Stimulated activated CD4-positive, alpha-beta T cell treated with anti-CD3 and anti-CD28 coated beads, Interleukin-4, amount 100 ng/mL, for 4 hours (primary cell): ENCODE results near the gene MYDGF.
"Not testable (repeated sequence)": the region's sequence is repeated elsewhere in the genome, so short reads cannot be mapped to it uniquely, and the experiment has no call there.

Experiments used
- DNase-seq, 2 experiments: peaks; one replicate each; pipeline ENCODE4 v3.0.0-alpha.2; 2020

Gene MYDGF

DNA sequence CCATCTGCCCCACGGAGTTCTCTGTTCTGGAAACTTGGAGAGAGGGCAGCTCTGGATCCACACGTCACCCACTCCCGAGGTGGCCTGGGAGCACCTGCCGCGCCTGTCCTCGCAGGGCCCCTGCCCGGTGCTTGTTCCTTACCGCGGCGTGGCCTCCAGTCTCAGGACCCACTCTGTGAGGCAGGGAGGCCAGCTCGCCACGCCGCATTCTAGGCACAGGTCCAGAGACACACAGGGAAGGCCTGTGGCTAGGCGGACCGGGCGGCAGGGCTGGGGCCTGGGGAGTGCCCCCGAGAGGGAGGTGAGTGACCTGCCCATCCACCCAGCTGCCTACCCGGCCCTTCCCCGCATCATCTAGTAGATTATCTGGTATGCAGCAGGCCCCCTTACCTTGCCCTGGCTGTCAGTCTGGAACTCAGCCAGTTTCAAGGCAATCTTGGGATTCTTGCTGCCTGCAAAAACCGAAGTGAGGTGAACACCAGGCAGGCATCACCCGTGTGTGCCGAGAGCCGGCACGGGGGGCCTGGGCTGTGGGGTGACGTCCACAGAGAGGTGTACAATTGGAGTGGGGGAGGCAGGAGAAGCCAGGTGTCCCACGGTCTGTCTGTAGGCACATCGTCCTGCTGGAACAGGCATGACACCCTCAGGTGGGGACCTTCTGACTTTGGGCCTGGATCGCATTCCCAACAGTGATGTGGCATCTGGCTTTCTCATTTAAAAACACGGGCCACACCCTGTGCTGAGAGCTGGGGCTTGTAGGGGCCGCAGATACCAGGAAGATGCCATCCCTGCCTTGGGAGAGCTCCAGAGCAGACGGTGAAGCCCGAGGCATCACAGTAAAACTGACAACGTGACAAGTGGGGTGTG lies 29.9 kb upstream of the MYDGF start:
- no peak for DNase-seq

DNA sequence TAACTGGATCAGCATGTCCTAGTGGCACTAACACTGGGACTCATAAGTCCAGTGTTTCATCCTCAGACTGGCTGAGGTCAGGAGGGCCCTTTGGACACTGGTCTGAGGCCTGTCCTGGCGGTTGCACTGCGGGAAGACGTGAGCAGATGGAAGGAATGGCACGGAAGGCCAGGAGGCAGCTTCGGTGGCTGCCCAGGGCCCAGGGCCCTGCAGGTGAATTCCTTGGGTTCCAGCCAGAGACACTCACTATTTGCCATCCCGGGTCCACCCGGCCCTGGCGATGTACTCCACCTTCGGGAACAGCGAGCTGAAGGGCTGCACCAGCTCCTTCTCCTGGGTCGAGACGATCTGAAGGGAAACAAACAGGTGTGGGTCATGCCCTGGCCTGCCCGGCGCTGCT lies 27.2 kb upstream of the MYDGF start:
- DNase-seq: no peak

DNA sequence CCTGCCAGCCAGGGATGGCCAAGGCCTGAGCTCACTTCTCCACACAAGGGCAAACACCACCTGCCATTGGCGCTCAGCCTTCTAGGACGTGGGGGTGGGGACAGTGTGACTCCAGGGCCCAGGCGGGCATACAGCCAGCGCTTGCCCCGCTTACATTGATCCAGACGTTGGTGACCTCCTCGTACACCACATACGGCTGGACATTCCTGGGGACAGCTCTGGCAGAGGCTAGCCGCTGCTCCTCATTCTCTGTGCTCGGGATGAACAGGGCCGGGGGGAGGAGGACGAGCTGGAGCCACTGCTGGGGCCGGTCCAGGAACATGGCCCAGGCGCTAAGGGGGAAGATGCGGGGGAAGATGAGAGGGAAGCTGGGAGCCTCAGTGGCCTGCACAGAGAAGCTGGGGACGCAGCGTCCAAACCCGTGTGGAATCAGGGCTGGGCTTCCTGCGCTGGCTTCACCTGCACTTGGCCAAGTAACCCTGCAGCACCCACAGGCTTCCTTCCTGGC lies 25.1 kb upstream of the MYDGF start:
- no peak for DNase-seq

DNA sequence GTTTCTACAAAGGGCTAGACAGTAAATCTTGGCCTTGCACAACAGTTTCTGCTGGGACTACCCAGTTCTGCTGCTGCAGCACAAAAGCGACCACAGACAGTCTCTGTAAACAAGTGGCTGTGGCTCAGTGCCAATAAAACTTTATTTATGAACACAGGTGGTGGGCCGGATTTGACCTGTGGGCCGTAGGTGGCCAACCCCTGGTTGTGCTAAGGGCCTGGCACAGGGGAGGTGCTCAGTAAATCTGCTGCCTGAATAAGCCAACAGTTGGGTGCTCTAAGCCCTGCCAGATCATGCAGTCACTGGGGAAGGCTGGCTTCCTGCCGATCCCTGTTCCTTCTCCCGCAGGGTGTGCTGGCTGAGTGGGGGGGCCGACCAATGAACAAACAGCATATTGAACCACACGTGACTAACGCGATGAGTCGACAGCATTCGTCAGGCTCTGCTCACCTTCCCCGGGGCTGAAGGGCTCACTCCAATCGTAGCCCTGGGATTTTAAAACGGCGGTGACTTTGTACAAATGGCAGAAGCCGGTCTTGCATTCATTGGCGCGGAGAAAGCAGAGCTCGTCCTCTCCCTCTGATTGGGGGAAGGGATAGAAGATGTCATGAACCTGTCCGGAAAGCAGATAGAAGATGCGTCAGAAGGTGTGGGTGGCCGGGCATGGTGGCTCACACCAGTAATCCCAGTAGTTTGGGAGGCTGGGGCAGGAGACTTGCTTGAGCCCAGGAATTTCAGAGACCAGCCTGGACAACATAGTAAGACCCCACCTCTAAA lies 24.3 kb upstream of the MYDGF start:
- DNase-seq: no peak

DNA sequence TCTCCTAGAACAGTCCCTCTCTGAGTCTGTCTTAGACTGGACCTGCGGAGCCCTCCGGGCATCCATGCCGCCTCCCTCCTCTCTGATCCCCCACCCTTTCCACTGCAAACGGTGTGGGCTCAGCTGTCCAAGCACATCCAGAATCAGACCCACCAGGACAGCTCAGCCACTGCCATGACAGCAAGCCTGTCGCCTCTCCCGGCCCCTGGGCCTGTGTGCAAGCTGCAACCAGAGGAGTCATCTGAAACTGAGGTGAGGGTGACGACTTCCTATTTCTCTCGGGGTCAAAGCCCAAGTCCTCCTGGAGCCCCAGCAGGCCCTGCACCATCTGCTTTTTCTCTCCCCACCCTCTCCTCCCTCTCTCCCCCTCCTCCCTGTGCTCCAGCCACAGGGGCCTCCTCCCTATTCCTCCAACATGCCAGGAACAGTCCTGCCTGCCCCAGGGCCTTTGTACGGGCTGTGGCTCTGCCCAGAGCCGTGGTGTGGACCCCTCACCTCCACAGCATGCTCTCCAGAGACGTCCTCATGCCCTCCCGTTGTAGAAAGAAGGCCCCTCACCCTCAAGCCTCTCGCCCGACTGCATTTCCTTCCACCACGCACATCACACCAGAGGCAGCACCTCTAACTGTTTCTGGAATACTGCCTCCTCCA lies 23.5 kb upstream of the MYDGF start:
- DNase-seq: no peak

GRCh38 chr19:4693078-4693350 lies 22.9 kb upstream of the MYDGF start:
- no peak for DNase-seq

DNA sequence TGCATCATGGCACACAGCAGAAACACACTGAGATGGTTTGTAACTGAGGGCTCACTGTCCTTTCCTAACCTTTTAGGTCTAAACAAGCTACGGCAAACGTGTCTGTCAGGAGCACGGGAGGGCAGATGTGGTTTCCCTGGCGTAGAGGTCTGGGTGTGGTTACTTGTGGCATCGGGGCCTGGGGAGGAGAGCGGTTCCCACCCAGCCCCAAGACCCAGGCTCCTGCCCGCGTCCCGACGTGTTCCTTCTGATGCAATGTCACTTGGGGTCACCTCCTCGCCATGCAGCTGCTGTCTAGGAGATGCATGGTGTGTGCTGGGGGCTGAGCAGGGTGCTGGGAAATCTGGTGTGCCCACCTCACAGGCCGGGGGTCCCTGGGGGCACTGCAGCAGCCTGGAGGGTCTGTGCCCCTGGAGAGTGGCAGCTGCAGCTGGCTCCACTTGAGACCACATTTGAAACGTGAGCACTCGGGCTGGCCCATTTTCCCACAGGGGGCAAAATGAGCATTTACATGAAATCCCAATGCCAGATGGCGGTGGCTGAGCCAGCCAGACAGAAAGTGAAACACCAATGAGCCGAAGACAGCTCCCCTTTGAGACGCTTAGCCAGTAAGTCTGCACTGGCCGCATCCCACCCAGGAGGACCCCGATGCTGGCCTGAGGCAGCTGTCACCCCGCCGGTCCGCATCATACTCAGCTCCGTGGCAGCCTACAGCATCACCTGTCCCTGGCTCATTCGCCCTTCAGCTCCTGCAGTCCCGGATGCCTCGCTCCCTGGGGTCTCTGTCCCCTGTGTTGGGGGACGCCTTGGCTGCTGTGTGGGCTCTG lies 22.3 kb upstream of the MYDGF start:
- DNase-seq: no peak

GRCh38 chr19:4691373-4691772 lies 21.2 kb upstream of the MYDGF start:
- DNase-seq: no peak

GRCh38 chr19:4690361-4690760 lies 20.2 kb upstream of the MYDGF start:
- no peak for DNase-seq

- no peak for DNase-seq
These were observed 19.3 kb upstream of the MYDGF start for GRCh38 chr19:4689403-4689802.

DNA sequence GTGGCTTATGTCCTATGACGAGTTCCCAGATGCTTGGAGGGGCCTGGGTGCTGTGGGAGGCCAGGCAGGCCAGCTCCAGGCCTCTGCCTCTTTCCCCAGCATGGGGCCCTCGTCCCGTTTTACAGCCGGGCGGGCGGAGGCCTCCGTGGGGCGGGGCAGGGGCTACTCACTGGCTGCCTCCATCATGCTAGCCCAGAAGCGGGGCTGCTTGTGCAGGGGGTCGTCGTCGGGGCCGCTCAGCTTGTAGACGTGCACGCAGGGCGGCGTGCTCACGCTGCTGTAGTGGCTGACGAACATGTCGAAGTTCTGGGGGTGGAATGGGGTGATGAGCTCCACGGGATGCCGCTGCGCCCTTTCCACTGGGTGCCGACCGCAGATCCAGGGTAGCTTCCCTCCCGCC lies 18.4 kb upstream of the MYDGF start:
- no peak for DNase-seq

GRCh38 chr19:4687396-4687795 lies 17.3 kb upstream of the MYDGF start:
- no peak for DNase-seq

DNA sequence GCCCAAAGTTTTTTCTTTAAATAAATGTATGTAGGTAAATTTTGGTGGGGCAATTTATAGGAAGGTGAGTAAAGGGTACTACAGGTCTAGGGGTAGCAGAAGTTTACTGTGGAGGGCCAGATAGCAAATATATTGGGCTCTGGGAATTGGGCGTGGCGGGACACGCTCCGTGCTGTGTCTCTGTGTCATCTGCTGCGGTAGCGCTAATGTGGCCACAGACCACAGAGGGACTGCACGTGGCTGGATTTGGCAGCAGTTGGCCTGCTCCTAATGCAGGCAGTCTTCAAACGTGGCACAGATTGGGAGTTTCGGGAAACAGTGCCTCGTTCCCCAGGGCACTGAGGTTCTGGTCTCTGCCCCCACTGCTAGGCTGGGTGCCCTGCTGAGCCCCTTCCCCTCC lies 16.6 kb upstream of the MYDGF start:
- DNase-seq: no peak

- no peak for DNase-seq
These were observed 14.4 kb upstream of the MYDGF start for GRCh38 chr19:4684312-4685095.

DNA sequence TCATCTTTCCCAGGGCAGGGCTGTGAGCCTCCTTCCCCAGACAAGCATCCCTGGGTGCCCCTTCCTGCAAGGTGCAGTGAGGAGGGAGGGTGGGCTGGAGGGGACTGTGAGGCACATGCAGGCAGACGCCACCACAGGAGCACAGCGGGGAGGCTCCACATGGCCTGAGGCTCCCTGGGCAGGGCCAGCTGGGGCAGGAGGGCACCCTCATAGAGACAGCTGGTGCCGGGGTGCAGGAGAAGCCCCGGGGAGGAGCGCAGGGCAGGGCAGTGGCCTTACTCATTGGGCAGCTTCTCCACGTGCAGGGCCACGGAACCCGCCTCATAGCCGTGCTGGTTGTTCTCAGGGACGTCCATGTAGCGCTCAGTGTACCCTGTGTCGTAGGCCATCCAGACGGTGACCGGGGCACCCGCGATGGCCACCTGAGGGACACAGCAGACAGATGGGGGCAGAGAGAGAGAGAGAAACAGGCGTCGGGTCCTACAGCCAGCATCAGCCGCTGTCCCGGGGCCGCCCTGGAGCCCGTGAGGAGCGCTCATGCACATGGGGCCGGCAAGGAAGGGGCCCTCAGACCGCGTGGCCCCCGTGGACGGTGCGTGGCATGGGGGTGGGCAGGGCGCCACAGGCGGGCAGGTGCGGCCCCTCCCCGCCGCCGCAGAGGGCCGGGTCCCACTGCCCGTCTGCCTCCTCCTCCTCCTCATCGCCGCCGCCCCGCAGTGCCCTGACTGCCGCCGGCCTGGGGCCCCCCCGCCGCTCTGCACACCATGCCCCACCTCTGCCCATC lies 12.5 kb upstream of the MYDGF start:
- no peak for DNase-seq

DNA sequence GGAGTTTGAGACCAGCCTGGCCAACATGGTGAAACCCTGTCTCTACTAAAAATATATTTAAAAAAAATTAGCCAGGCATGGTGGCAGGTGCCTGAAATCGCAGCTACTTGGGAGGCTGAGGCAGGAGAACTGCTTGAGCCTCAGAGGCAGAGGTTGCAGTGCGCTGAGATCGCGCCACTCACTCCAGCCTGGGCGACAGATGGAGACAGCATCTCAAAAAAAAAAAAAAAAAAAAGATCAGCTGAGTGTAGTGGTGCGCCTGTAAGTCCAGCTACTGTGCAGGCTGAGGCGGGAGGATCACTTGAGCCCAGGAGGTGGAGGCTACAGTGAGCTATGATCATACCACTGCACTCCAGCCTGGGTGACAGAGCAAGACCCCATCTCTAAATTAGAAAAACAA lies 9.9 kb upstream of the MYDGF start:
- DNase-seq: not testable (repeated sequence)

GRCh38 chr19:4678881-4679790 lies 9.0 kb upstream of the MYDGF start:
- DNase-seq: no peak

DNA sequence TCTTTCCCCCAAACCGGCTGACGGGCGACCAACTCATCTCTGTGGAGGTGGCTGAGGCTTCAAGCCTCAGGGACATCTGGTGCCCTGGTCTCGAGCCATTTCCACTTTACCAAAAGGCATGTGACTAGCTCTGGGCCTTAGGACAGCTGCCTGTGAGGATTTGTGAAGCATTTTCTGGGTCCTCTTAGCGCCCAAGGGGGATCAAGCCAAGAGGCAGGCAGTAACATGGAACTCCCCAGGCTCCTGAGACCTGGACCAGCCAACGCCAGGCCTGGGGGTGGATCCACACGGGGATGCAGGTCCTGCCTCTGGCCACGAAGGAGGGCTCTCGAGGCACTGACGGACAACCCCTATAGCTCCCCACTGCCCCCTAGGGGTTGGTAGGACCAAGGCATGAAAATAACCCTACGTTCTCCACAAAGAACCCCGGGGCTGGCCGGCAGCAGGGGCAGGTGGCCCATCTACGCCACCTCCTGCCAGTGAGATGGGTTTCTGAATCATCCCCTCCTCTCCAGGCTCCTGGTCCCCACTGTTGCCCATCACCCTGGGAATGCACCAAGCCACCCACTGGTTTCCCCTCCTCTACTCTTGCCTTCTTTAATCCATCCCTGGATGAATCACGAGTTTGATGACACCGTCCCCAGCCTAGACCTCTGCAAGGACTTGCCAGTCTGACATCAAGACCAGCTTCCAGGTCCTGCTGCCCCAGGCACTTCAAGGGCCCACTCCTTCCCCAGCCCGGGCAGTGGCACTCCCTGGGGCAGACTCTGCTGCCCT lies 7.0 kb upstream of the MYDGF start:
- DNase-seq: no peak

GRCh38 chr19:4675346-4675745 lies 5.2 kb upstream of the MYDGF start:
- no peak for DNase-seq
